HEK293T (cell line): Measurements from ENCODE around the gene MOGAT2.

Source experiments
- BHLHE40 ChIP-seq: fragments of 450-650 bp; IDR thresholded peaks from 2 replicates; pipeline ENCODE4 v1.6.1; 2016; ENCODE audit warnings: mild to moderate bottlenecking, moderate library complexity, borderline replicate concordance
- FOXK2 ChIP-seq: fragments of 450-650 bp; IDR thresholded peaks from 2 replicates; pipeline ENCODE4 v1.6.1; 2016; ENCODE audit warnings: mild to moderate bottlenecking
- FOXM1 ChIP-seq: fragments of 450-650 bp; IDR thresholded peaks from 2 replicates; pipeline ENCODE4 v1.6.1; 2017; ENCODE audit warnings: mild to moderate bottlenecking, borderline replicate concordance
- HDGF ChIP-seq: fragments of 450-650 bp; IDR thresholded peaks from 2 replicates; pipeline ENCODE4 v1.6.1; 2017; ENCODE audit warnings: antibody characterized with exemption, borderline replicate concordance
- L3MBTL2 ChIP-seq: fragments of 450-650 bp; conservative IDR thresholded peaks from 2 replicates; pipeline ENCODE4 v1.6.1; 2016; ENCODE audit warnings: mild to moderate bottlenecking
- TARDBP ChIP-seq: fragments of 450-650 bp; IDR thresholded peaks from 2 replicates; pipeline ENCODE4 v1.6.1; 2016
- TF ChIP-seq, protein P1 (sequence below): fragments of 450-650 bp; IDR thresholded peaks from 2 replicates; pipeline ENCODE4 v1.6.1; 2016

- no peak for TF ChIP-seq FOXK2
- TF ChIP-seq, protein P1, sequence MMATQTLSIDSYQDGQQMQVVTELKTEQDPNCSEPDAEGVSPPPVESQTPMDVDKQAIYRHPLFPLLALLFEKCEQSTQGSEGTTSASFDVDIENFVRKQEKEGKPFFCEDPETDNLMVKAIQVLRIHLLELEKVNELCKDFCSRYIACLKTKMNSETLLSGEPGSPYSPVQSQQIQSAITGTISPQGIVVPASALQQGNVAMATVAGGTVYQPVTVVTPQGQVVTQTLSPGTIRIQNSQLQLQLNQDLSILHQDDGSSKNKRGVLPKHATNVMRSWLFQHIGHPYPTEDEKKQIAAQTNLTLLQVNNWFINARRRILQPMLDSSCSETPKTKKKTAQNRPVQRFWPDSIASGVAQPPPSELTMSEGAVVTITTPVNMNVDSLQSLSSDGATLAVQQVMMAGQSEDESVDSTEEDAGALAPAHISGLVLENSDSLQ, result no peak
- TF ChIP-seq L3MBTL2, result no peak
- no peak for TF ChIP-seq TARDBP
- no peak for TF ChIP-seq BHLHE40
- TF ChIP-seq FOXM1, result no peak
- no peak for TF ChIP-seq HDGF
Measured at GRCh38 chr11:75740681-75741080, 23.0 kb downstream of the MOGAT2 start.
